Measurements from ENCODE around the gene CLDND1. TPM values are rescaled to one million over a fixed set of nuclear protein-coding genes. Genes with fewer than 3 reads are reported as not detected.

Gene CLDND1
- total and polyA plus RNA-seq, 2 of the 4 experiments (the other 2 are of a cell fraction) = 75.8 to 78.3 TPM

DNA sequence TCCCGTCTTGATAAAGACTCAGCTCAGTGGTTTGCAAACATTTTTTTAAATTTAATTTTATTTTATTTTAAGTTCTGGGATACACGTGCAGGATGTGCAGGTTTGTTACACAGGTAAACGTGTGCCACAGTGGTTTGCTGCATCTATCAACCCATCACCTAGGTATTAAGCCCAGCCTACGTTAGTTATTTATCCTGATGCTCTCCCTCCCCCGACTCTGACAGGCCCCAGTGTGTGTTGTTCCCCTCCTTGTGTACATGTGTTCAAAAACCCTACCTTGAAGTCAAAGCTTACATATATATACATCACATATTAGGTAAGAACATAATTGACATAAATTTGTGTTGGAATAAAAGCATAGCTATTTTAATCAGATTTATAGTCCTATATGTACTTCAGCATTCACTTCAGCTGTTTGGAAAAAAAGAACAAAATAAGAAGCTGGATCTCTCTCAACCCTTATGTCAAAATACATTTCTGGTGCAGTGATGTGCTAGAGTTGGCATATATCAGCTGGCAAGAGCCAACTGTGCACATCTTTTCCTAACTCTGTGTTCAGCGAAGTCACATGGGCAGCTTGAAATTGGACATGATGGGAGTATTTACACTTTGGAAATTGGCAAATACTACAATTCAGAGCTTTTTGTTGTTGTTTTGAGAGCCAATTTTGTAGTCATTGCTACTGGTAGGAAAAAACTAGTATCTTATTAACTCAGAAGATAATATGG lies 35.6 kb upstream of the CLDND1 start:
- H3K36me3 ChIP-seq (ENCODE audit: control insufficient read depth, insufficient read depth, low read length) = no peaks in the 10 kb centered on the region
- no peak overlapping the region for H3K4me2 ChIP-seq (ENCODE audit: low read depth, low read length)
- no peak overlapping the region for H2AK5ac ChIP-seq (ENCODE audit: low read depth, low read length)
- H3K4me1 ChIP-seq (ENCODE audit: control insufficient read depth, insufficient read depth, low read length) = no peaks in the 10 kb centered on the region; the same call in 1 of the 2 replicates
- H2BK5ac ChIP-seq (ENCODE audit: low read depth, low read length, poor library complexity, severe bottlenecking) = no peak overlapping the region
- DNase-seq = no peak
- H4K20me1 ChIP-seq (ENCODE audit: insufficient read depth, low read length) = no peaks in the 10 kb centered on the region
- in situ Hi-C loops (cut with MboI; ENCODE audit: low sequenced_read_pairs) (loop anchor here (25.0 kb wide), 1 partner anchor 221 kb away; no protein-coding TSS in a partner anchor), dilution Hi-C loops (cut with HindIII; ENCODE audit: low sequenced_read_pairs, unreplicated experiment) (no loop called here), intact Hi-C loops (cut with micrococcal nuclease) (no loop called here)
- no TSS peak for BruUV-seq (replicated peaks)
- H3K18ac ChIP-seq (ENCODE audit: low read depth, low read length) = no peak overlapping the region
- H3K9me1 ChIP-seq (ENCODE audit: insufficient read depth, low read length) = no peaks in the 10 kb centered on the region
- no peak overlapping the region for H3K27ac ChIP-seq (ENCODE audit: insufficient read depth, low read length)
- H3K79me1 ChIP-seq (ENCODE audit: low read depth in 1 of 2, low read length in 2 of 2) = no peaks in the 10 kb centered on the region
- TF ChIP-seq RCOR1 (IDR thresholded peaks at IDR 0.05; ENCODE audit: insufficient replicate concordance, low read length) = no peak
- TF ChIP-seq NFE2L2 (IDR thresholded peaks at IDR 0.05; ENCODE audit: low read depth, low read length) = no peak
- no peak for TF ChIP-seq MXI1 (IDR thresholded peaks at IDR 0.05; ENCODE audit: borderline replicate concordance, low read depth, low read length)
- TF ChIP-seq CHD1 (IDR thresholded peaks at IDR 0.05; ENCODE audit: low read depth, low read length) = no peak
- no peak for TF ChIP-seq RAD21 (IDR thresholded peaks at IDR 0.05; ENCODE audit: low read length)
- no peak for TF ChIP-seq SMC3 (IDR thresholded peaks at IDR 0.05; ENCODE audit: low read depth, low read length)
- no peak for TF ChIP-seq MAZ (IDR thresholded peaks at IDR 0.05; ENCODE audit: borderline replicate concordance, low read depth, low read length)
- TF ChIP-seq, protein P1, sequence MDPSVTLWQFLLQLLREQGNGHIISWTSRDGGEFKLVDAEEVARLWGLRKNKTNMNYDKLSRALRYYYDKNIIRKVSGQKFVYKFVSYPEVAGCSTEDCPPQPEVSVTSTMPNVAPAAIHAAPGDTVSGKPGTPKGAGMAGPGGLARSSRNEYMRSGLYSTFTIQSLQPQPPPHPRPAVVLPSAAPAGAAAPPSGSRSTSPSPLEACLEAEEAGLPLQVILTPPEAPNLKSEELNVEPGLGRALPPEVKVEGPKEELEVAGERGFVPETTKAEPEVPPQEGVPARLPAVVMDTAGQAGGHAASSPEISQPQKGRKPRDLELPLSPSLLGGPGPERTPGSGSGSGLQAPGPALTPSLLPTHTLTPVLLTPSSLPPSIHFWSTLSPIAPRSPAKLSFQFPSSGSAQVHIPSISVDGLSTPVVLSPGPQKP (IDR thresholded peaks at IDR 0.05; ENCODE audit: borderline replicate concordance, low read depth, low read length) = no peak
- TF ChIP-seq, protein P2, sequence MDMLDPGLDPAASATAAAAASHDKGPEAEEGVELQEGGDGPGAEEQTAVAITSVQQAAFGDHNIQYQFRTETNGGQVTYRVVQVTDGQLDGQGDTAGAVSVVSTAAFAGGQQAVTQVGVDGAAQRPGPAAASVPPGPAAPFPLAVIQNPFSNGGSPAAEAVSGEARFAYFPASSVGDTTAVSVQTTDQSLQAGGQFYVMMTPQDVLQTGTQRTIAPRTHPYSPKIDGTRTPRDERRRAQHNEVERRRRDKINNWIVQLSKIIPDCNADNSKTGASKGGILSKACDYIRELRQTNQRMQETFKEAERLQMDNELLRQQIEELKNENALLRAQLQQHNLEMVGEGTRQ (IDR thresholded peaks at IDR 0.05; ENCODE audit: low read depth, low read length) = no peak
- TF ChIP-seq MAFK (IDR thresholded peaks at IDR 0.05; ENCODE audit: low read depth, low read length) = no peak
- TF ChIP-seq BHLHE40 (IDR thresholded peaks at IDR 0.05; ENCODE audit: low read depth, low read length) = no peak
- no peak for TF ChIP-seq CTCF (conservative IDR thresholded peaks at IDR 0.05; ENCODE audit: low read depth, low read length)
- TF ChIP-seq RFX5 (IDR thresholded peaks at IDR 0.05; ENCODE audit: low read depth, low read length) = no peak
- no peak for TF ChIP-seq FOS (IDR thresholded peaks at IDR 0.05; ENCODE audit: low read depth, low read length)
- TF ChIP-seq CEBPB (IDR thresholded peaks at IDR 0.05; ENCODE audit: low read depth, low read length) = no peak
- no peak for TF ChIP-seq POLR2A (IDR thresholded peaks at IDR 0.05; ENCODE audit: low read depth, low read length)
- no peak overlapping the region for H4K8ac ChIP-seq (ENCODE audit: low read depth in 2 of 2, low read length in 2 of 2)
- no peak overlapping the region for H3K9ac ChIP-seq (ENCODE audit: low read depth, low read length)
- H4K91ac ChIP-seq (ENCODE audit: insufficient read depth, low read depth, low read length) = no peak overlapping the region
- no peak overlapping the region for H4K5ac ChIP-seq (ENCODE audit: low read depth, low read length)
- H3K14ac ChIP-seq (replicated peaks; ENCODE audit: low read depth, low read length) = no peak overlapping the region
- H3K4me3 ChIP-seq (ENCODE audit: insufficient read depth, low read depth, low read length) = no peak overlapping the region
- H2AK9ac ChIP-seq (replicated peaks; ENCODE audit: low read depth, low read length, poor library complexity) = no peak overlapping the region
- H3K27me3 ChIP-seq (ENCODE audit: control insufficient read depth, insufficient read depth, low read length) = peaks cover 6% of the 10 kb centered on the region
- no peak overlapping the region for H2AFZ ChIP-seq (replicated peaks; ENCODE audit: low read length, poor library complexity)
- no peak overlapping the region for H2BK20ac ChIP-seq (ENCODE audit: low read depth, low read length)
- no peak overlapping the region for H3K4ac ChIP-seq (ENCODE audit: low read depth, low read length)
- no peak overlapping the region for H3K56ac ChIP-seq (ENCODE audit: extremely low read depth, insufficient read depth, low read length)
- no peak overlapping the region for H2BK15ac ChIP-seq (ENCODE audit: low read depth, low read length)
- H2BK120ac ChIP-seq (ENCODE audit: low read depth, low read length) = no peak overlapping the region
- ATAC-seq (ENCODE audit: low read depth) = no peak
- no CpG with 5 or more reads among the region's 6 CpGs for WGBS, 2 experiments (ENCODE audit: extremely low coverage in 2 of 2, insufficient read length in 1 of 2)
- ChIA-PET CTCF (no interaction called here), POLR2A (ENCODE audit: unreplicated experiment) (no interaction called here)
- H3K9me3 ChIP-seq (ENCODE audit: control insufficient read depth, insufficient read depth, low read length) = no peaks in the 10 kb centered on the region
- H3K23ac ChIP-seq (ENCODE audit: low read depth, low read length) = no peak overlapping the region

All from IMR-90 (cell line).